ENCODE measurements around the gene ZFP36L2.

Gene ZFP36L2, protein sequence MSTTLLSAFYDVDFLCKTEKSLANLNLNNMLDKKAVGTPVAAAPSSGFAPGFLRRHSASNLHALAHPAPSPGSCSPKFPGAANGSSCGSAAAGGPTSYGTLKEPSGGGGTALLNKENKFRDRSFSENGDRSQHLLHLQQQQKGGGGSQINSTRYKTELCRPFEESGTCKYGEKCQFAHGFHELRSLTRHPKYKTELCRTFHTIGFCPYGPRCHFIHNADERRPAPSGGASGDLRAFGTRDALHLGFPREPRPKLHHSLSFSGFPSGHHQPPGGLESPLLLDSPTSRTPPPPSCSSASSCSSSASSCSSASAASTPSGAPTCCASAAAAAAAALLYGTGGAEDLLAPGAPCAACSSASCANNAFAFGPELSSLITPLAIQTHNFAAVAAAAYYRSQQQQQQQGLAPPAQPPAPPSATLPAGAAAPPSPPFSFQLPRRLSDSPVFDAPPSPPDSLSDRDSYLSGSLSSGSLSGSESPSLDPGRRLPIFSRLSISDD

DNA sequence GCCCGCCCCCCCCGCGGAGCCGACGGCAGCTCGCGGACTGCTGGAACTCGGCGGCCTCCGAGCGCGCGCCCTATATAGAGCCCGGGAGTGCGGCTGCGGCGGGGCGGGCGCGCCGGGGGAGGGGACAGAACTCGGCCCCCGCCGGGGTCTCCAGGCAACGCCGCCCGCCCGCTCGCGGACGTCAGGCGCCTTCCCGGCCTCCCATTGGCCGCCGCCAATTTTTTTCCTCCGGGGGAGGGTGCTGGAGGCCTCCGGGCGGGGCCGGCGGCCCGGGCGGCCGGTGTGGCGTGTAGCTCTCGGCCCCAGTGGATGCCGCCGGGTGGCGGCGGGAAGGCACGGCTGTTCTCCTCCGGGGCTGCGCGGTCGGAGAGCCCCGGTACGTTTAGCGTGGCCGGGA lies at the start of gene ZFP36L2:
ZFP36L2 (minus strand) TSS at position 49 of the 397 bp plus-strand sequence. CDS start 291 bp downstream, outside the sequence.
- peak; percentile 91 for DNase-seq (ENCODE audit: low spot score)

DNA sequence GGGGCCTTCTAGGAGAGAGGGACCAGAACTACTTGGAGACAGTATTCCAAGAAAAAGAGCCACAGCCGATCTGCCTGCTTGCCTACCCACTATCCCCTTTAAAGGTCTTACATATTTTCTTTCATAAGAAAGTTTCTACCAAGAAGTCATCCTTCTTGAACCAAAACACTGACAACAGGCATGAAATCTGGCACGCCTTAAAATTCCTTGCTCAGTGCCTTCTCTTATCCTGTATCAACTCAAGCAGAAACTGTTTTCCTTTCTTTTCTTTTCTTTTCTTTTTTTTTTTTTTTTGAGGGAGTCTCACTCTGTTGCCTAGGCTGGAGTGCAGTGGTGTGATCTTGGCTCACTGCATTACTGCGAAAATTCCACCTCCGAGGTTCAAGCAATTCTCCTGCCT lies 48.3 kb upstream of the ZFP36L2 start:
- no peak for DNase-seq (ENCODE audit: low spot score)

GRCh38 chr2:43274055-43274454 lies 47.6 kb upstream of the ZFP36L2 start:
- no peak for DNase-seq (ENCODE audit: low spot score)

DNA sequence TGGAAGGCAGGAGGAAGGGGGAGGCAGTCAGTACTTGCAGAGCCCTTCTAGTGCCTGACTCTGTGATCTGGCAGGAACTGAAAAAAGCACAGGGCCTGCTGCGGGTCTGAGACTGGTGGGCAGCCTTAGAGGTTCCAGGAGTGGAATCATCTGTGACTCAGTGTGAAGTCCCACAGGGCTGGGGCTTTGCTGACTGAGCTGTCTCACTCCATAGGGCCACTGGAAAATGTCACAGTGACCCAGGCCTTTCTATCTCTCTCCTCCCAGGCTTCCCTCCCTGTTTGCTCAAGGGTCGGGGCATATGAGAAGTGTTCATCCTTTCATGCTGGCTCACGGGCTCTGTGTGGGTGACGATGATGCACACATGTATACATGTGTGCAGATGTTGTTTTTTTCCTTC lies 47.1 kb upstream of the ZFP36L2 start:
- no peak for DNase-seq (ENCODE audit: low spot score)

- no peak for DNase-seq (ENCODE audit: low spot score)
Observed at GRCh38 chr2:43270930-43271615, 44.7 kb upstream of the ZFP36L2 start.

DNA sequence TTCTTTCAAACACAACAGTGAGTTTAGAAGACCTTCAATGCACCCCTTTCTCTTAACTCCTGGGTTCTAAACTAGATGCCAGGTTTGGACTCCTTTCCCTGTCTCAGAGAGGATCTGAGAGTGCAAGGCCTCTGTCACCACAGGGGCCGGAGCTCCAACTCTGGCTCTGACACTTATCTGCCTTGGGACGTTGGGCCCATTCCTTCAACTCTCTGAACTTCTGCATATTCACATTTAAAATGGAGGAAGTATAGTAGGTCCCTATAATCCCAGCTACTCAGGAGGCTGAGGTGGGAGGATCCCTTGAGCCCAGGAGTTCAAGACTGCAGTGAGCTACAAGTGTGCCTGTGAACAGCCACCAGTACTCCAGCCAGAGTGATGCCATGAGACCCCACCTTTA lies 44.1 kb upstream of the ZFP36L2 start:
- no peak for DNase-seq (ENCODE audit: low spot score)

DNA sequence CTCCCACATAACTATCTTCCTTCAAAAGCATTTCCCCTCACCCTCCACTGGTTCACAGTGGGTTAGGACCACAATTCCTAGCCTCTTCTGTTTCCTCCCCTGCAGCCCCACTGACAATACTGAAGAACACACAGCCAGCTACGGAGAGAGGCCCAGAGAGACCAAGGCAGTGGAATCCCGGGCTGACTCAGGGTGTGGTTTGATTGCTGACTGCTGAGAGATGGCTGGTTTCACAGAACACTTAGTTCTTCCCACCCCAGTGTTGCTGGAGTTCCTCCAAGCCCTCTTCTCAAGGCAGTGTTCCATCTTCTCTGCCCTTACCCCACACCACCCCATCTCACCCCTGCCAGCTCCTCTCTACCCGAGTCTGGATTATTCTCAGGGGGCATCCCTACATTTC lies 43.3 kb upstream of the ZFP36L2 start:
- DNase-seq (ENCODE audit: low spot score): no peak

DNA sequence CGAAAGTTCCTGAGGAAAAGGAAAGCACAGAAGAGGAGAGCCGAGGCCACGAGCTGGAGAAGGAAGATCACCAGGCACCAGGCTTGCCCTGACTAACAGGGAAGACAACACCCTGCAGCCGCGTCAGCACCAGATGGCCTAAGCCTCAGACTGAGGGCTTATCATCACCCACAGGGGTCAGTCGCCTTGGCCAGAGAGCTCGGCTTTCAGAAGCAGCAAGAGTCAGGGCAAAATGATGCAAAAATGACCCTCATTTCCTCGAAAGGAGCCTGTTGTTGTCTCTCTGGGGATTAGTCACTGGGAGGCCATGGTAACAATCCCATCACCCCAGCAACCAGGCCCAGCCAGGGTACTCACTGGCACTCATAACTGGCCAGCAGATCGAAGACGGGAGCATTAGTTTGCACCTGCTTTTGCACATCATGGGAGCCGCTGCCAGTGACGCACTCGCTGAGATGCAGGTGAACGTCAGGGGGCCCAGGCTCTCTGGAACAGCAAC lies 42.7 kb upstream of the ZFP36L2 start:
- no peak for DNase-seq (ENCODE audit: low spot score)

DNA sequence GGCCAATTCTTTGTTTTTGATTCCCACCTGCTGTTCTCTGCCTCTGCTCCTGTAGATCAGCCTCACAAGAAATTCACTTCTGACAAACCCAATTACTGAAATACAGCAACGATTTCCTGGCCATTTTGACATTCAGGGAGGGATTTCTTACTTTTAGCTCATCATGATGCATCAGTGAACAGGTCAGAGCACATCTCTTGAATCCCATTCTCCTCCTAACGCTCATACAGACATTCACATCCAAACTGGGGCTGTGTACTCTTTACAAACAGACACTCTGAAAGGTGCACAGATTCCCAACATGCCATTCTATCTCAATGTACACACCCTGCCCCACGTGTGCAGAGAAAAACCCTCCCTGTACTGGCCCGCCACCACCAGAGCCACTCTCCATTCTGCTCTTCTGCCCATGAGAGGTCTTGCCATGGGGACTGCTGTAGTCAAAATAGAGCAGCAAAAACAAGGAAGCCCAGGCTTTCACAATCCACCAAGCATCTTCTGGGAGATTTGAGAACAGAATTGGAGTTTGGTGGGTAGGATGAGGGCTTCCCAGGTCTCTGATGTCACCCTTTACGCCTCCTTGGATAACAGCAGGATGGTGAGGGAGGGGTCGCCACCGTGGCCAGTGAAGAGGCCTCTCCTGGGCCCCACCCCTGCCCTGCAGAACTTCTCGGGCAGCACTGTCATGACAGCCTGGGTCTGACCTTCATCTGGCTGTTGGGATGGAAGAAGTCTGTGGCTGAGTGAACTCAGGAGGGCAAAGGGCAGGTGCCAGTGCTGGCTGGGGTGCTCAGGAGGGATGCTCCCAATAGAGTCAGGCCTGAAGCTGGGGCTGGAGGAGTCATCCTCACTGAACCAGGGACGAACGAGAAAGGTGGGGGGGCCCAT lies 41.9 kb upstream of the ZFP36L2 start:
- no peak for DNase-seq (ENCODE audit: low spot score)

DNA sequence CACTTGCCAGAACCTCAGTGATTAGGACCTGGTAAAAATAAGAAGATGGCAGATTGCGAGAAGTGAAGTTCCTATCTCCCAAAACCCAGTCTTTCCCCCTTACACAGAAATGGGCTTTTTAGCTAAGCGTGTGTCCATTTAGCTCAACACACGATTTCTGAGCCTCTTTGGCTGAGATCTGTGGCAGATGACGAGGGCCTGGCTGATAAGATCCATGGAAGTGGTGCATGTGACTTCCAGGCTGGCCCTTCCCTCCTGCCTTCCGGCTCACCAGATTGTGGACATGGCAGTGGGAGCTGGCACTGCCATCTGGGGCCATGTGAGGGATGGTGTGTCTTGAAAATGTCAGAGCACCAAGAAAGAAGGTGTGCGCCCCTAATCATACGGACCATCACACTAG lies 41.0 kb upstream of the ZFP36L2 start:
- DNase-seq (ENCODE audit: low spot score): no peak

DNA sequence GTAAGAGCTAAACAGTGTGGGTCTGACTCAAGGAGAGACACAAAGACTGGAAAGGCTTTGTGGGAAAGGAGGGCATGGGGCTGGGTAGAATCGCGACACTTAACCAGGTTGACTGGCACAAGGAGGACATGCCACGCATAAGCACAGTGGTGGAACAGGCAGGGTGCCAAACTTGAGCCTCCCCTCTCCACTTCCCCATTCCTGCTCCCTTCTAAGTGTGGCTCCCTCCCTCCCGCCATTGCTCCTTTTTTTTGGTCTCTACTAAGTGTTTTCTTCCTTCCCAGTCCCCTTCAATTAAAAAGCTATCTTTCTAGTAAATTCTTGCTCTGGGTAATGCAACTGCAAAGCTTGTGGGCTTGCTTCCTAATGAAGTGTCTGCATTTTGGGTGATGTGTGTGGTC lies 40.3 kb upstream of the ZFP36L2 start:
- no peak for DNase-seq (ENCODE audit: low spot score)

GRCh38 chr2:43265421-43265820 lies 39.0 kb upstream of the ZFP36L2 start:
- DNase-seq (ENCODE audit: low spot score): no peak

DNA sequence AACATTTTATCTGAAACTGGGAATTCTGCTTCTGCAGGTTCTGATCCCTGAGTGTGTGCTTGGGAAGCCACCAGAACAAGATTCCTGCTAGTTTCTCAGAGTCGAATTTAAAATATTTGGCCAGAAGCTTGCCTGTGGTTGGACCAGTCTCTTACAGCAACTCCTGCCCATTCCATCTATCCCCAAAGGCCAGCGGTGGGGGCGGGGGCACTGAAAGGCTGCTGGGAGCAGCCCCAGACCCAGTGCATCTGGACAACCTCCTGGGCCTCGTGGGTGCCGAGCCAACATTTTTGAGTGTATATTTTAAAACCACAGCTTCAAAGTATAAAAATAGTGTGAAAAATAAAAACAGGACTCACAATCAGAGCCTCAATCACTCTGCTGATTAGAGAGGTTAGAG lies 38.6 kb upstream of the ZFP36L2 start:
- DNase-seq (ENCODE audit: low spot score): no peak

- DNase-seq (ENCODE audit: low spot score): no peak
Observed at GRCh38 chr2:43262951-43263350, 36.5 kb upstream of the ZFP36L2 start.

DNA sequence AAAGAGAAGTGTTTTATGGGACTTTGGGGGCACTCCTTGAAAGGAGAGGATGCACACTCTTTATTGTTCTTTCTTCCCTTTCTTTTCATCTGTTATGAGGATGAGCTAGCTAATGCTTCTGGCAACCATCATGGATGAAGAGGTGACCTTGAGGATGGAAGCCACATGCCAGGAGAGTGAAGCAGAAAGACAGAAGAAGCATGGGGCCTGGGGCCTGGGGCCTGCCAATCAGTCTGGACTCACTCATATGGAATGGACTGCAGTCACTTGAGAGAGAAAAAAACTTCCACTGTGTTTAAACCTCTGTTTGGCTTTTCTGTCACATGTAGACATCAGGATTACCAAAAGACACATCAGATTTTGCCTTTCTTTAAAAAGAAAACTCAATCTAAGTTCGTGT lies 35.8 kb upstream of the ZFP36L2 start:
- no peak for DNase-seq (ENCODE audit: low spot score)

GRCh38 chr2:43259512-43259911 lies 33.1 kb upstream of the ZFP36L2 start:
- no peak for DNase-seq (ENCODE audit: low spot score)

GRCh38 chr2:43258547-43259156 lies 32.2 kb upstream of the ZFP36L2 start:
- no peak for DNase-seq (ENCODE audit: low spot score)

GRCh38 chr2:43255296-43255910 lies 29.0 kb upstream of the ZFP36L2 start:
- DNase-seq (ENCODE audit: low spot score): no peak

DNA sequence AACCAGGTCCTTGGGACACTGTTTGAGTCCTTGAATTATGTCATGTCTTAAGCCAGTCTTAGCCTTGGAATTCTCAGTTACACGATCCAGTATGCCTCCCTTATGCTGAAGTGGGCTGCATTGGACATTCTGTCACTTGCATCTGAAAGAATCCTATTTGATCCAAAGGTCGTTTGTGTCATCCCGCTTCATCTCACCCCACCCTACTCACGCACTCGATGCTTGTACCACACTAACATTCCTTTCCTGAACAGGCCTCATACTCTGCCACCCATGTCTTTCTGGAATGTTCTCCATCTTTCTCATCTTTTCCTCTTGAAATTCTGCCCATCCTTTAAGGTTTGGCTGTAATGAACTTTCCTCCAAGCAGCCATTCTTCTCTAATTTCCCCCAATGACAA lies 27.9 kb upstream of the ZFP36L2 start:
- DNase-seq (ENCODE audit: low spot score): no peak

DNA sequence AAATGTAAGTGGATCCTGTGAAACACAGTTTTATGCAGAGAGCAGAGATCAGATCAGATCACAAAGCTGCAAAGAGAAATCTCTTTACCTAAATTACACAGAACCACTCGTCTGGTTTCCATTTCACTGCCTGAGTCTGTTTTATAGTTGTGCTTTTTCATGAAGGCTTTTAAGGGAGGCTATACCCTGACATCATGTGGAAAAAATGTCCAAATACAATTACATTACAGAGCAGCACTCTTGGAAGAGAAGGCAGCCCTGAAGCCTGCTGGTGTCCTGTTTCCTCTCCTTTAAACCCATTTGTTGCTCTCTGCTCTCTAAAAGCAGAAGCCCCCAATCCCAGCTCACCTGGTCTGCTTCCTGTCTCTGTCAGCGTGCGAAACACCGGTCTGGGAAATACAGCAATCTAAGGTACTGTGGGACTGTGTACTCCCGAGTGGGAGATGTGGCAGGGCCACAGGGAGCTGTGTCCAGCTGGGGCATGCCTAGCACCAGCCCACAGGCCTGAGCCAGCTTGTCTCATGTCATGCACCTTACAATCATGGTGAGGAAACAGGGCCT lies 24.8 kb upstream of the ZFP36L2 start:
- DNase-seq (ENCODE audit: low spot score): no peak

GRCh38 chr2:43250015-43250414 lies 23.6 kb upstream of the ZFP36L2 start:
- no peak for DNase-seq (ENCODE audit: low spot score)

Measured in RKO (cell line).